ENCODE results near the gene PDE4D.

PDE4D gene

GRCh38 chr5:59134471-59135163 lies 758.9 kb downstream of the PDE4D start:
- no peak overlapping the region for H3K27ac ChIP-seq (replicated peaks; ENCODE audit: low read length)
- H2BK15ac ChIP-seq (ENCODE audit: low read length), result no peak overlapping the region
- no peak overlapping the region for H4K8ac ChIP-seq (ENCODE audit: low read depth, low read length)
- peaks cover 0 to 2% of the 10 kb centered on the region in 2 donors for H3K4me1 ChIP-seq (ENCODE audit: control insufficient read depth in 2 of 2, insufficient read depth in 1 of 2, low read depth in 1 of 2, low read length in 2 of 2)
- no peak overlapping the region for H3K9ac ChIP-seq (ENCODE audit: low read depth, low read length, poor library complexity)
- no peak overlapping the region for H4K91ac ChIP-seq (ENCODE audit: low read depth, low read length, poor library complexity)
- WGBS, 2 donors (ENCODE audit: extremely low coverage in 2 of 2, insufficient read length in 2 of 2, insufficient replicate concordance in 1 of 2), result no CpG with 5 or more reads among the region's 5 CpGs
- H3K4ac ChIP-seq (ENCODE audit: low read length), result no peak overlapping the region
- H3K27me3 ChIP-seq (ENCODE audit: control insufficient read depth in 3 of 3, insufficient read depth in 3 of 3, low read depth in 1 of 3, low read length in 3 of 3), result no peaks in the 10 kb centered on the region
- no peak overlapping the region for H3K14ac ChIP-seq (ENCODE audit: low read length)
- H2AFZ ChIP-seq (ENCODE audit: low read length), result no peak overlapping the region
- no peak overlapping the region for H2BK5ac ChIP-seq (ENCODE audit: low read length)
- no peaks in the 10 kb centered on the region for H3K79me1 ChIP-seq (ENCODE audit: low read depth, low read length)
- H3K9me3 ChIP-seq (replicated peaks in 1 of 2; ENCODE audit: control insufficient read depth in 2 of 2, insufficient read depth in 1 of 2, low read depth in 1 of 2, low read length in 2 of 2), result no peaks in the 10 kb centered on the region
- no peaks in the 10 kb centered on the region for H3K36me3 ChIP-seq (replicated peaks in 1 of 2; ENCODE audit: control insufficient read depth in 2 of 2, insufficient read depth in 2 of 2, low read length in 2 of 2)
- H2BK12ac ChIP-seq (ENCODE audit: low read length), result no peak overlapping the region
- H3K4me3 ChIP-seq (ENCODE audit: low read length in 2 of 2), result no peak overlapping the region
- no peak for DNase-seq (ENCODE audit: low spot score)
- H2BK120ac ChIP-seq (ENCODE audit: low read depth, low read length), result no peak overlapping the region
- H3K23ac ChIP-seq (ENCODE audit: low read depth, low read length, poor library complexity), result no peak overlapping the region
- no peak overlapping the region for H2AK5ac ChIP-seq (ENCODE audit: low read depth, low read length)
- H3K4me2 ChIP-seq (ENCODE audit: insufficient read depth, low read length, poor library complexity, severe bottlenecking), result no peak overlapping the region
- no peak overlapping the region for H3K18ac ChIP-seq (ENCODE audit: low read length)

DNA sequence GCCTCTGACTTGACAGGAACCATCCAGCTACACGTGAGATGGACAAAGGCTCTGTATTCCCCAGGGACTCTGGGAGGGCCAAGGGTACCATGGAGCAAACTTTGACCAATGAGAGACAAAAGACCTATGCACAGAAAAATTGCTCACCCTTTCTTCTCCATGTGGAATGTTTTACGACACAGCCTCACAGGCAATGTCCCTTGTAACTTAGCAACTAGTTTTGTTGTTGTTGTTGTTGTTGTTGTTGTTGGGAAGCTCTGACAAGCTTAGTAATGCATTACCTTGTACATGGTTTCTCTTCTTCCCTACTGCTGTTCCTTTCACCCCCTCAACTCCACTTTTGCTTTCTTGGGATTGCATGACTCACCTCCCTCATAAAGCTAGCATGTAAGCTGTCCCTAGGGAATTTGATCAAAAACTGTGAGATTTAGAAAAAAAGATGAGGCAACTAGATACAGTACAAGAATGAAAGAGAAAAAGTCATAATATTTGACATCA lies 759.7 kb downstream of the PDE4D start:
- WGBS, 2 donors (ENCODE audit: extremely low coverage in 2 of 2, insufficient read length in 2 of 2, insufficient replicate concordance in 1 of 2), result no CpG with 5 or more reads among the region's 2 CpGs
- peaks cover 0 to 2% of the 10 kb centered on the region in 2 donors for H3K4me1 ChIP-seq (ENCODE audit: control insufficient read depth in 2 of 2, insufficient read depth in 1 of 2, low read depth in 1 of 2, low read length in 2 of 2)
- no peak overlapping the region for H3K27ac ChIP-seq (replicated peaks; ENCODE audit: low read length)

GRCh38 chr5:59132131-59132530 lies 761.4 kb downstream of the PDE4D start:
- Histone ChIP-seq H2AFZ (ENCODE audit: low read length) (no peak overlapping the region), H3K23ac (ENCODE audit: low read depth, low read length, poor library complexity) (no peak overlapping the region), H2AK5ac (ENCODE audit: low read depth, low read length) (no peak overlapping the region), H3K4me3 (ENCODE audit: low read length in 2 of 2) (no peak overlapping the region), H3K18ac (ENCODE audit: low read length) (no peak overlapping the region), H4K8ac (ENCODE audit: low read depth, low read length) (no peak overlapping the region), H3K79me1 (ENCODE audit: low read depth, low read length) (no peaks in the 10 kb centered on the region), H3K27me3 (ENCODE audit: control insufficient read depth in 3 of 3, insufficient read depth in 3 of 3, low read depth in 1 of 3, low read length in 3 of 3) (no peaks in the 10 kb centered on the region), H4K91ac (ENCODE audit: low read depth, low read length, poor library complexity) (no peak overlapping the region), H2BK5ac (ENCODE audit: low read length) (no peak overlapping the region), H2BK15ac (ENCODE audit: low read length) (no peak overlapping the region), H2BK120ac (ENCODE audit: low read depth, low read length) (no peak overlapping the region), H3K9ac (ENCODE audit: low read depth, low read length, poor library complexity) (no peak overlapping the region), H3K9me3 (replicated peaks in 1 of 2; ENCODE audit: control insufficient read depth in 2 of 2, insufficient read depth in 1 of 2, low read depth in 1 of 2, low read length in 2 of 2) (no peaks in the 10 kb centered on the region), H2BK12ac (ENCODE audit: low read length) (no peak overlapping the region), H3K4me1 (ENCODE audit: control insufficient read depth in 2 of 2, insufficient read depth in 1 of 2, low read depth in 1 of 2, low read length in 2 of 2) (peaks cover 2 to 10% of the 10 kb centered on the region in 2 donors), H3K4ac (ENCODE audit: low read length) (no peak overlapping the region), H3K4me2 (ENCODE audit: insufficient read depth, low read length, poor library complexity, severe bottlenecking) (no peak overlapping the region), H3K27ac (replicated peaks; ENCODE audit: low read length) (no peak overlapping the region), H3K36me3 (replicated peaks in 1 of 2; ENCODE audit: control insufficient read depth in 2 of 2, insufficient read depth in 2 of 2, low read length in 2 of 2) (no peaks in the 10 kb centered on the region), H3K14ac (ENCODE audit: low read length) (no peak overlapping the region)
- no peak for DNase-seq (ENCODE audit: low spot score)
- no CpG with 5 or more reads among the region's 5 CpGs for WGBS, 2 donors (ENCODE audit: extremely low coverage in 2 of 2, insufficient read length in 2 of 2, insufficient replicate concordance in 1 of 2)

More for the DNA sequence above, 759.7 kb downstream of the PDE4D start:
- no peak overlapping the region for H3K4me2 ChIP-seq (ENCODE audit: insufficient read depth, low read length, poor library complexity, severe bottlenecking)
- H2BK15ac ChIP-seq (ENCODE audit: low read length), result no peak overlapping the region
- no peak overlapping the region for H3K14ac ChIP-seq (ENCODE audit: low read length)
- no peaks in the 10 kb centered on the region for H3K79me1 ChIP-seq (ENCODE audit: low read depth, low read length)
- H2BK120ac ChIP-seq (ENCODE audit: low read depth, low read length), result no peak overlapping the region
- no peak overlapping the region for H3K4ac ChIP-seq (ENCODE audit: low read length)
- no peak overlapping the region for H3K18ac ChIP-seq (ENCODE audit: low read length)
- H3K9ac ChIP-seq (ENCODE audit: low read depth, low read length, poor library complexity), result no peak overlapping the region
- no peaks in the 10 kb centered on the region for H3K9me3 ChIP-seq (replicated peaks in 1 of 2; ENCODE audit: control insufficient read depth in 2 of 2, insufficient read depth in 1 of 2, low read depth in 1 of 2, low read length in 2 of 2)
- no peaks in the 10 kb centered on the region for H3K27me3 ChIP-seq (ENCODE audit: control insufficient read depth in 3 of 3, insufficient read depth in 3 of 3, low read depth in 1 of 3, low read length in 3 of 3)
- H3K4me3 ChIP-seq (ENCODE audit: low read length in 2 of 2), result no peak overlapping the region
- H4K91ac ChIP-seq (ENCODE audit: low read depth, low read length, poor library complexity), result no peak overlapping the region
- no peak overlapping the region for H2AK5ac ChIP-seq (ENCODE audit: low read depth, low read length)
- H2BK12ac ChIP-seq (ENCODE audit: low read length), result no peak overlapping the region
- no peak for DNase-seq (ENCODE audit: low spot score)
- H3K36me3 ChIP-seq (replicated peaks in 1 of 2; ENCODE audit: control insufficient read depth in 2 of 2, insufficient read depth in 2 of 2, low read length in 2 of 2), result no peaks in the 10 kb centered on the region
- H4K8ac ChIP-seq (ENCODE audit: low read depth, low read length), result no peak overlapping the region
- H2AFZ ChIP-seq (ENCODE audit: low read length), result no peak overlapping the region
- no peak overlapping the region for H3K23ac ChIP-seq (ENCODE audit: low read depth, low read length, poor library complexity)
- no peak overlapping the region for H2BK5ac ChIP-seq (ENCODE audit: low read length)

DNA sequence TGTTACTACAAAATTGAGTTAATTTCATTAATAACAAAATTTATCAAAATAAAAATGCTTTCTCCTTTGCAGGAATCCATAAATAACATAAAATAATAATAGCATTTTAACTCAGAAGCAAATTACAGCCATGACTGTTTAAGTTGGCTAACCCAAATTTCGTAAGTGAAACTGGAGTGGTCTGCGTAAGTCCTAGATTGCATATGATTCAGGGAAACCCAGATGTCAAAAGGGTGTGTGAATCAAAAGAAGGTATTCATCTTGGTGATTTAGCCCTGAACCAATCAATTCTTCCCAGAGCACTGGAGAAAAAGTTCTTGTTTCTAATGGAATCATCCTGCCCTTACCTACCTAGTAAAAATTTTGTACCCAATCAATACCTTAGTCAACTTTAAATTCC lies 763.1 kb downstream of the PDE4D start:
- no peaks in the 10 kb centered on the region for H3K79me1 ChIP-seq (ENCODE audit: low read depth, low read length)
- no peak overlapping the region for H2BK12ac ChIP-seq (ENCODE audit: low read length)
- H3K4me1 ChIP-seq (ENCODE audit: control insufficient read depth in 2 of 2, insufficient read depth in 1 of 2, low read depth in 1 of 2, low read length in 2 of 2), result peaks cover 11 to 27% of the 10 kb centered on the region in 2 donors
- no peak for DNase-seq (ENCODE audit: low spot score)
- H3K4me2 ChIP-seq (ENCODE audit: insufficient read depth, low read length, poor library complexity, severe bottlenecking), result no peak overlapping the region
- no peak overlapping the region for H4K8ac ChIP-seq (ENCODE audit: low read depth, low read length)
- H3K9me3 ChIP-seq (replicated peaks in 1 of 2; ENCODE audit: control insufficient read depth in 2 of 2, insufficient read depth in 1 of 2, low read depth in 1 of 2, low read length in 2 of 2), result no peaks in the 10 kb centered on the region
- no peak overlapping the region for H2AK5ac ChIP-seq (ENCODE audit: low read depth, low read length)
- no peak overlapping the region for H3K27ac ChIP-seq (replicated peaks; ENCODE audit: low read length)
- no peak overlapping the region for H3K14ac ChIP-seq (ENCODE audit: low read length)
- H2BK5ac ChIP-seq (ENCODE audit: low read length), result no peak overlapping the region
- no peak overlapping the region for H3K4ac ChIP-seq (ENCODE audit: low read length)
- no peak overlapping the region for H2AFZ ChIP-seq (ENCODE audit: low read length)
- no peaks in the 10 kb centered on the region for H3K36me3 ChIP-seq (replicated peaks in 1 of 2; ENCODE audit: control insufficient read depth in 2 of 2, insufficient read depth in 2 of 2, low read length in 2 of 2)
- H3K9ac ChIP-seq (ENCODE audit: low read depth, low read length, poor library complexity), result no peak overlapping the region
- H3K27me3 ChIP-seq (ENCODE audit: control insufficient read depth in 3 of 3, insufficient read depth in 3 of 3, low read depth in 1 of 3, low read length in 3 of 3), result no peaks in the 10 kb centered on the region
- no peak overlapping the region for H2BK120ac ChIP-seq (ENCODE audit: low read depth, low read length)
- WGBS, 2 donors (ENCODE audit: extremely low coverage in 2 of 2, insufficient read length in 2 of 2, insufficient replicate concordance in 1 of 2), result no CpG with 5 or more reads among the region's 2 CpGs
- no peak overlapping the region for H4K91ac ChIP-seq (ENCODE audit: low read depth, low read length, poor library complexity)
- H3K23ac ChIP-seq (ENCODE audit: low read depth, low read length, poor library complexity), result no peak overlapping the region
- H2BK15ac ChIP-seq (ENCODE audit: low read length), result no peak overlapping the region
- H3K4me3 ChIP-seq (ENCODE audit: low read length in 2 of 2), result no peak overlapping the region
- no peak overlapping the region for H3K18ac ChIP-seq (ENCODE audit: low read length)
